Ectodermal cell (in vitro differentiated cells): ENCODE measurements around the gene CLHC1. TPM values are rescaled to one million over a fixed set of nuclear protein-coding genes. Genes with fewer than 3 reads are reported as not detected.
"Not testable (repeated sequence)": the region's sequence is repeated elsewhere in the genome, so short reads cannot be mapped to it uniquely, and the experiment has no call there.

Experiments
- H3K27ac ChIP-seq: 2 replicates; pipeline ENCODE4 v1.7.0; 2013; ENCODE audit warnings: mild to moderate bottlenecking, low read depth, low read length; ENCODE audit not compliant: insufficient read depth, poor library complexity, severe bottlenecking
- H3K27me3 ChIP-seq: 2 replicates; pipeline ENCODE4 v1.7.0; 2013; ENCODE audit warnings: mild to moderate bottlenecking, low read length; ENCODE audit not compliant: insufficient read depth, control insufficient read depth, poor library complexity, severe bottlenecking
- H3K36me3 ChIP-seq: one replicate; pipeline ENCODE4 v1.7.0; 2013; ENCODE audit warnings: low read length; ENCODE audit not compliant: control insufficient read depth, insufficient read depth
- H3K4me1 ChIP-seq: one replicate; pipeline ENCODE4 v1.7.0; 2013; ENCODE audit warnings: low read length; ENCODE audit not compliant: control insufficient read depth, insufficient read depth
- H3K4me3 ChIP-seq: 2 replicates; pipeline ENCODE4 v1.7.0; 2013; ENCODE audit warnings: low read depth, low read length, control low read depth; ENCODE audit not compliant: insufficient read depth
- H3K9me3 ChIP-seq: 2 replicates; pipeline ENCODE4 v1.7.0; 2013; ENCODE audit warnings: mild to moderate bottlenecking, low read length, moderate library complexity; ENCODE audit not compliant: control insufficient read depth
- WGBS, 2 experiments: methylation state at CpG; one replicate each; pipeline ENCODE4 v1.1.7; 2013; ENCODE audit warnings: missing lambda C conversion rate in 2 of 2; 5-methylcytosine and 5-hydroxymethylcytosine counted together
- polyA plus RNA-seq, 4 experiments: library from polyadenylated mRNA; stranded (reverse); fragments of 50-300 nt; gene quantifications; one replicate each; pipeline ENCODE4 v1.2.3, GENCODE V29; 2013

Gene CLHC1
- 16.3 TPM for polyA plus RNA-seq (2013, experiment 1 of 4)
- 15.4 TPM for polyA plus RNA-seq (2013, experiment 2 of 4)
- polyA plus RNA-seq (2013, experiment 3 of 4): 9.8 TPM
- 13.4 TPM for polyA plus RNA-seq (2013, experiment 4 of 4)

DNA sequence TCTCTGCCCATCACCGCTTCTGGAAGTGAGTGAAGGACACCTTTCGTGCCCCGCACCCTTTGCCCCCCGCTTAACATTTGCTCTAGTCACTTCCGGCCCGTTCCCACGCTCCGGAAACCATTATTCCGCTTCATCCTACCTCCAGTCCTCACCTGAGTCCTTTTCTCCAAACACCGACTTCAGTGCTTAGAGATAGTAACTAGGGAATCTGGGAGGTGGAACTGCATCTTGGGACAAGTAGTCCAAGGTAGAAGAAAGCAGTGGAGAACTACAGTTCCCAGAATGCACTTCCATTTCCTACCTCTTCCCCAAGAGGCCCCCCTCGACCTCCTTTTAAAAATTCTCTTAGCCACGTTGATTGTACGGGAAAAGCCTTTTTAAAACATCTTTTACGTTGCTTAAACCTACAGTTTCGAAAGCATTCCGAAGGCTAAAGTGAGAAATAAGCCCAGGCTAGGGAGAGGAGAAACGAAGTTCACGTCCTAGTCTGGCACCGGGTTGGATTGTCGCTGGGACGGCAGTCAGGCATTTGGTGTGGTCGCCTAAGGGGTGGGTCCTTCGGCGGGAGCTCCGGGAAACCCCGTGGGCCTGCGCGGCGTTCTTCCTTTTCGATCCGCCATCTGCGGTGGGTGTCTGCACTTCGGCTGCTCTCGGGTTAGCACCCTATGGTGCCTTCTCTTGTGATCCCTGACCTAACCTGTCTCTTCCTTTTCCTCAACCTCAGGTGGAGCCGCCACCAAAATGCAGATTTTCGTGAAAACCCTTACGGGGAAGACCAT lies at the start of gene CLHC1, which contains the start of gene RPS27A:
Gene CLHC1 (minus strand): TSS at position 210 of the 779 bp plus-strand sequence. CDS start 9,882 bp downstream, outside the sequence.
Gene RPS27A (plus strand): TSS at position 605 of the 779 bp plus-strand sequence. CDS start 137 bp downstream, at position 742.
- no peaks in the 10 kb centered on the region for H3K27me3 ChIP-seq
- 0% methylated on average over 36 to 37 of the region's 37 CpGs for WGBS, 2 experiments
- H3K4me3 ChIP-seq: peak within 1 kb of the TSS; percentile 79
- peak within 1 kb of the TSS; percentile 46 for H3K27ac ChIP-seq
- peaks cover 20% of the 10 kb centered on the region for H3K36me3 ChIP-seq
- H3K4me1 ChIP-seq: peaks cover 17% of the 10 kb centered on the region
- no peaks in the 10 kb centered on the region for H3K9me3 ChIP-seq

DNA sequence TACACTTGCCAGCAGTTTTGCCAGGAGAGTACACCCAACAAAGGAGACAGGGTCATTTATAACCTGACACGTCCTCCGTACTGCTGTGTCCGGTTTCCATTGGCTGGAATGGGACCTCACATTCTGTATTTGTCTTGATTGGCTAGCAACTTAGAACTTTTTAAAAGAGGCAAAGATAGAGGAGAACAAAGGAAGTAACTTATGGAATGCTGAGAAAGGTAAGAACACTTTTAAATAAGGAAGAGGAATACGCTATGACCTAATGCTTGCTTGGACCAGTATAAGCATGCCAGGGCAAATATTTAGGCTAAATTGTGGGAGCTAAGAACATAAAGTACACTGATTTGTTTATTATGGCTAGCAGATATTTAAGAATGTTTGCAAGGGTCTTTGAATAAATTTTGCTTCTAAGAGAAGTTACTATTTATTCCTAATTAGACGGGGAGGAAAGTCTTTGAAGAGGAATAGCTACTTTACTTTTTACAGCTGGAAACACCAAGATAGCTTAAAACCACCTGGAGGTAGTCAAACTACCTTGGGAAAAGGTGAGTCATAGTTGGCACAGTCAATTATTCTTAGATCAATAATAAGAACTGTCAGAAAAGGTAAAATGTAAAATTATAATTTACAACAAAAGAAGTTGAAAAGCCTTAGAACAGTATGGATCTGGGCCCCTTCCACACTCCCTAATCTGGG lies 48.9 kb upstream of the CLHC1 start:
- H3K36me3 ChIP-seq, H3K4me3 ChIP-seq, H3K4me1 ChIP-seq, H3K27me3 ChIP-seq, H3K27ac ChIP-seq, H3K9me3 ChIP-seq: not testable (repeated sequence)
- 95 to 98% methylated on average over 5 of the region's 5 CpGs for WGBS, 2 experiments

DNA sequence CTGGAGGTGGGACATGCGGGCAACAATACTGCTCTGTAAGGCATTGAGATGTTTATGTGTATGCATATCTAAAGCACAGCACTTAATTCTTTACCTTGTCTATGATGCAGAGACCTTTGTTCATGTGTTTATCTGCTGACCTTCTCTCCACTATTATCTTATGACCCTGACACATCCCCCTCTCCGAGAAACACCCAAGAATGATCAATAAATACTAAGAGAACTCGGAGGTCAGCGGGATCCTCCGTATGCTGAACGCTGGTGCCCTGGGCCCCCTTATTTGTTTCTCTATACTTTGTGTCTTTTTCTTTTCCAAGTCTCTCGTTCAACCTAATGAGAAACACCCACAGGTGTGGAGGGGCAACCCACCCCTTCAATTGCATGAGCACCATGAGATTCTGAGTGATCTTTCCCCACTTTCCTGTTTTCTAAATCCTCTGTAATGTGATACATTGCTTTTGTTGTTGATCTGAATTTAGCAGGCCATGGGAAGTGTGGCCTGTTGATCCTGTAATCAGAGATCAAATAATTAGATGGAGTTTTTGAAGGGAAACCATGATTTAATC lies 47.8 kb upstream of the CLHC1 start:
- H3K4me1 ChIP-seq, H3K36me3 ChIP-seq, H3K4me3 ChIP-seq, H3K9me3 ChIP-seq, H3K27me3 ChIP-seq, H3K27ac ChIP-seq: not testable (repeated sequence)
- WGBS, 2 experiments: 8 to 9% methylated on average over 6 of the region's 7 CpGs

DNA sequence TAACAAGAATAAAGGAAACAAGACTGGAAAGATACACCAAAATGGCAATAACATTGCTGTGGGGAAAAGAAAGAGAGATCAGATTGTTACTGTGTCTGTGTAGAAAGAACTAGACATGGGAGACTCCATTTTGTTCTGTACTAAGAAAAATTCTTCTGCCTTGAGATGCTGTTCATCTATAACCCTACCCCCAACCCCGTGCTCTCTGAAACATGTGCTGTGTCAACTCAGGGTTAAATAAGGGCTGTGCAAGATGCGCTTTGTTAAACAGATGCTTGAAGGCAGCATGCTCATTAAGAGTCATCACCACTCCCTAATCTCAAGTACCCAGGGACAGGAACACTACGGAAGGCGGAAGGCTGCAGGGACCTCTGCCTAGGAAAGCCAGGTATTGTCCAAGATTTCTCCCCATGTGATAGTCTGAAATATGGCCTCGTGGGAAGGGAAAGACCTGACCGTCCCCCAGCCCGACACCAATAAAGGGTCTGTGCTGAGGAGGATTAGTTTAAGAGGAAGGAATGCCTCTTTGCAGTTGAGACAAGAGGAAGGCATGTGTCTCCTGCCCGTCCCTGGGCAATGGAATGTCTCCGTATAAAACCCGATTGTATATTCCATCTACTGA lies 47.2 kb upstream of the CLHC1 start:
- H3K27ac ChIP-seq, H3K27me3 ChIP-seq, H3K4me3 ChIP-seq, H3K4me1 ChIP-seq, H3K9me3 ChIP-seq, H3K36me3 ChIP-seq: not testable (repeated sequence)
- WGBS, 2 experiments: 18 to 19% methylated on average over 10 of the region's 10 CpGs

DNA sequence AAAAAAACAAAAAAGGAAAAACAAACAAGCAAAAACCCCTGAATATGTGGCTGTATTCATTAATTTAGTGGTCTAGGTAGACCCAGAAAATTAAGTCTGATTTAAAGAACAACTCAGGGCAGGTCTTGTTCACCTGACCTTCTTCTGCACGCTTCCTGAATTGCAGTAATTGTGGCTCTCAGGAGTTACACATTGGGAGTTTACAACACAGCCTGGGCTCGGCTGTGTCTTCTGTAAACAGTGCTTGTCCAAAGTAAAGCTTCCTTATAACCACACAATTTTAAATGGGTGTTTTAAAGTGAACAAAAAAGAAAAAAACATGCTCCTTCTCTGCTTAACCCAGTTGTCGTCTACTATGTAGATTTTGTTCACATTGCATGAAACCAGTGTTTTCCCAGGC lies 45.2 kb upstream of the CLHC1 start:
- Histone ChIP-seq H3K27me3 (no peaks in the 10 kb centered on the region), H3K4me1 (peaks cover 5% of the 10 kb centered on the region), H3K4me3 (no peak overlapping the region), H3K27ac (no peak overlapping the region), H3K9me3 (no peaks in the 10 kb centered on the region), H3K36me3 (no peaks in the 10 kb centered on the region)
- 86 to 92% methylated on average over 3 of the region's 3 CpGs for WGBS, 2 experiments

DNA sequence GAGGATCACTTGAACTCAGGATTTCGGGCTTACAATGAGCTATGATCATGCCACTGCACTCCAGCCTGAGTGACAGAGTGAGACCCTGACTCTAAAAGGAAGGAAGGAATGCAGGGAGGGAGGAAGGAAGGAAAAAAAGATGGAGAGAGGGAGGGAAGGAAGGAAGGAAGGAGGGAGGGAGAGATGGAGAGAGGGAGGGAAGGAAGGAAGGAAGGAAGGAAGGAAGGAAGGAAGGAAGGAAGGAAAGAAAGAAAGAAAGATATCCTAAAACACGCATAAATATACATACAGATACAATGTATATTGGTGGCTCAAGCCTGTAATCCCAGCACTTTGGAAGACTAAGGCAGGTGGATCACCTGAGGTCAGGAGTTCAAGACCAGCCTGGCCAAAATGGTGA lies 42.3 kb upstream of the CLHC1 start:
- H3K9me3 ChIP-seq, H3K4me1 ChIP-seq, H3K27ac ChIP-seq, H3K27me3 ChIP-seq, H3K4me3 ChIP-seq, H3K36me3 ChIP-seq: not testable (repeated sequence)
- WGBS, 2 experiments: 93 to 96% methylated on average over 2 of the region's 2 CpGs

DNA sequence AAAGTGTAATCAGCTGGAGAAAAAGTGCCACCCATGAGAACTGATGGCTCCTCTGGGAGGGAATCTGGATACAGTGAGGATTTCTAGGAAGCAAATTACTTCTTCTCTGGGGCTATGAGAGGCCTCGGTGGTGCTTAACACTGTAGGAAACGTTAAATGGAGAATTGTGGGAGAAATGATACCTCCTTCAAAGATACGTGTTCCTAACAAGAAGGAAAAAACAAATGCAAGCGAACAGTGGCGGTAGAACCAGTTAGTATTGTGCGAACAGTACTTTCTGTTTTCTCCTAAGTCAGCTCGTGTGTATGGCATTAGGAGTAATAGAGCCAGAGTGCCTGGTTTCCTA lies 37.5 kb upstream of the CLHC1 start:
- WGBS, 2 experiments: 78 to 83% methylated on average over 7 of the region's 7 CpGs
- Histone ChIP-seq H3K36me3 (no peaks in the 10 kb centered on the region), H3K27ac (no peak overlapping the region), H3K4me1 (peaks cover 10% of the 10 kb centered on the region), H3K27me3 (no peaks in the 10 kb centered on the region), H3K9me3 (no peaks in the 10 kb centered on the region), H3K4me3 (peak overlapping the region; percentile 95)

DNA sequence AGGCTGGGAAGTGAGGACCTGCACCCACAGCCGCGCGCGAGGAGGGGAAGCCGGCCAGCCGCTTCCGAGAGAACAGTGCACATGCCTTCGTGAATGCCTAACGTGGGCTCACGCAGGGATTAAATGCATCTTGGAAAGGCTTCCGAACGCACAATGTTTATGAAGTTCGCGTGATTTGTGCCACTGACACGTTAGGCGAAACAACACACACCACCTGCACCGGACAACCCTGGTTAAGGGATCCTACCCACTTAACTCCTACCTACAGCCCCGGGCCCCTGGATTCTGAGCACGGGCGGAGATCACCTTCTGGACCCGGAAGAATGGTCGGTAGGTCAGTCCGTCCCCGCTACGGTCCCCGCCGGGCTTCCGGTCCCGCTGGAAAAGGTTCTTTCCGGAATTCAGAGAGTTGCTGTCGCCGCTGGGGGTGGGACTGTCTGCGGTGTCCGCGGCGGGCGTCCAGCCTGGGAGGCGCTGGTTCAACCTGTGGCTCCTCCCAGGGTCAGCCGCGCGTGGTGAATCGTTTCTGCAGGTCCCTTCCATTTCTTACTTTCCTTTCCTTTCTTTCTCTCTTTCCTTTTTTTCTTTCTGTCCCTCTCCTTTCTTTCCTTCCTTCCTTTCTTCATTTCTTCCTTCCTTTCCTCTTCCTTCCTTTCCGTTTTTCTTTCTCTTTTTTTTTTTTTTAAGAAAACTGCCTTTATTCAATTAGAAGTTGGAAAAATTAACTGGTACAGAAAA lies 37.0 kb upstream of the CLHC1 start, which contains the start of gene MTIF2:
Gene MTIF2 (minus strand): TSS at position 325 of the 738 bp plus-strand sequence. CDS start 5,373 bp downstream, outside the sequence.
- 0% methylated on average over 42 of the region's 43 CpGs for WGBS, 2 experiments
- H3K36me3 ChIP-seq: no peaks in the 10 kb centered on the region
- H3K9me3 ChIP-seq: no peaks in the 10 kb centered on the region
- no peaks in the 10 kb centered on the region for H3K27me3 ChIP-seq
- H3K4me1 ChIP-seq: peaks cover 10% of the 10 kb centered on the region
- peak within 1 kb of the TSS; percentile 63 for H3K27ac ChIP-seq
- peak within 1 kb of the TSS; percentile 95 for H3K4me3 ChIP-seq

DNA sequence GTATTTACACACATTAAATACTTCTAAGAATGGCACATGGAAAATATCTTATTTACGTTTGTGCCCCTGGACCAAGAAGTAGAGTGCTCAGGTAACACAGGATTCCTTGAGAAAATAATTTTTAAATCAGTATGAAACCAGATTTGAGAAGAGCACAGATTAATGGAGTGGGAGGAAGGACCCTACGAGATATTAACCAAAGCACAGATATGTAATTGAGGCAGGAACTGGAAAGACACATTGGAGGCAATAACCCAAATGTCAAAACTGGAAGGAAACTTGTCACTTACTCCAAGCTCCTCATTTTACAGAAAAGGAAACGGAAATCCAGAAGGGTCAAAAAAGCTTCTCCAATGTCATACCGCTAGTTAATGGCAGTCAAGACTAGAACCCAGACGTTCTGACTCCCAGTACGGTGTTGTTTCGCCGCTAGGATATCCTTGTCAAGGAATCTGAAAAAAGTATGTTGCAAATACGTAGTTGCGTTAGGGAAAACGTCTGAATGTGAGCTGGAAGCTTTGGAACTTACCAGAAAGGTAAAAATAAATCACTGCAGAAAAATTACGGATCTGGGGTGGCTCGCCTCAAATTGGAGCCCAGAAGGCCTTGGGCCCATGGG lies 36.3 kb upstream of the CLHC1 start:
- Histone ChIP-seq H3K4me1 (peaks cover 10% of the 10 kb centered on the region), H3K4me3 (peak overlapping the region; percentile 95), H3K27ac (peak overlapping the region; percentile 63), H3K9me3 (no peaks in the 10 kb centered on the region), H3K27me3 (no peaks in the 10 kb centered on the region), H3K36me3 (peaks cover 3% of the 10 kb centered on the region)
- WGBS, 2 experiments: 25 to 26% methylated on average over 13 of the region's 13 CpGs
